ENCODE results near the gene TRIM71. TPM values are rescaled to one million over a fixed set of nuclear protein-coding genes. Genes with fewer than 3 reads are reported as not detected.

TRIM71 gene
- total RNA-seq, 1 donor from 2014 or later: 2.2 TPM

GRCh38 chr3:32891365-32891764 lies 73.6 kb downstream of the TRIM71 start:
- intact Hi-C loops (cut with DNase I): no loop called here
- H3K36me3 ChIP-seq: peaks cover 4% of the 10 kb centered on the region
- TF ChIP-seq CTCF (IDR thresholded peaks at IDR 0.05): no peak
- no peaks in the 10 kb centered on the region for H3K9me3 ChIP-seq
- H3K4me3 ChIP-seq: no peak overlapping the region
- no peaks in the 10 kb centered on the region for H3K27me3 ChIP-seq
- DNase-seq (no peak), ATAC-seq (no peak)
- H3K4me1 ChIP-seq: no peaks in the 10 kb centered on the region
- H3K27ac ChIP-seq: no peak overlapping the region

GRCh38 chr3:32892625-32893598 lies 75.1 kb downstream of the TRIM71 start:
- no peaks in the 10 kb centered on the region for H3K9me3 ChIP-seq
- intact Hi-C loops (cut with DNase I): no loop called here

GRCh38 chr3:32894977-32895376 lies 77.2 kb downstream of the TRIM71 start:
- no peak for ATAC-seq

More at GRCh38 chr3:32892625-32893598, 75.1 kb downstream of the TRIM71 start:
- Histone ChIP-seq H3K27ac (no peak overlapping the region), H3K4me3 (no peak overlapping the region), H3K27me3 (no peaks in the 10 kb centered on the region), H3K36me3 (peaks cover 4% of the 10 kb centered on the region), H3K4me1 (no peaks in the 10 kb centered on the region)
- DNase-seq (no peak), ATAC-seq (no peak)
- no peak for TF ChIP-seq CTCF (IDR thresholded peaks at IDR 0.05)

DNA sequence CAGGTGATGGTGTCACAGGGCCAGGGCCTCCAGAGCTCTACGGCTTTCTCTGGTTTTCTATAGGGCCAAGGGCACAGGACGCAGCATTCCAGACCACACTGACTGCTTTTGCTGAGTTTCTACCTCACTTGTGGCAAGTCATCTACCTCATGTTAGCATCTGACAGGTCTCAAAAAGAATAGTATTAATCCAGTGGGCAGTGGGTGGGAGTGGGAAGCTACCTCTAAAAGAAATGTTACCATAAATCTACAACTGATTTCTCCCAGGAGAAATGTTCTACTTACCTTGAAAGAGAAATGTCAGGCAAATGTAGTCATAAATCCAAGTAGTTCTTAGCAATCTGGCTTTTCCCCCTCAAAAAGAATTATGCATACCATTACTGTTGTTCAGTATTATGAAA lies 77.9 kb downstream of the TRIM71 start:
- H3K27ac ChIP-seq: no peak overlapping the region
- no peaks in the 10 kb centered on the region for H3K9me3 ChIP-seq
- H3K4me1 ChIP-seq: no peaks in the 10 kb centered on the region
- intact Hi-C loops (cut with DNase I): no loop called here
- H3K4me3 ChIP-seq: no peak overlapping the region
- peaks cover 7% of the 10 kb centered on the region for H3K27me3 ChIP-seq
- DNase-seq (no peak), ATAC-seq (no peak)
- no peak for TF ChIP-seq CTCF (IDR thresholded peaks at IDR 0.05)
- peaks cover 4% of the 10 kb centered on the region for H3K36me3 ChIP-seq

More at GRCh38 chr3:32894977-32895376, 77.2 kb downstream of the TRIM71 start:
- TF ChIP-seq CTCF (IDR thresholded peaks at IDR 0.05): no peak
- Histone ChIP-seq H3K4me3 (no peak overlapping the region), H3K4me1 (no peaks in the 10 kb centered on the region), H3K36me3 (peaks cover 4% of the 10 kb centered on the region), H3K27ac (no peak overlapping the region), H3K27me3 (peaks cover 7% of the 10 kb centered on the region), H3K9me3 (no peaks in the 10 kb centered on the region)
- intact Hi-C loops (cut with DNase I): no loop called here
- no peak for DNase-seq

DNA sequence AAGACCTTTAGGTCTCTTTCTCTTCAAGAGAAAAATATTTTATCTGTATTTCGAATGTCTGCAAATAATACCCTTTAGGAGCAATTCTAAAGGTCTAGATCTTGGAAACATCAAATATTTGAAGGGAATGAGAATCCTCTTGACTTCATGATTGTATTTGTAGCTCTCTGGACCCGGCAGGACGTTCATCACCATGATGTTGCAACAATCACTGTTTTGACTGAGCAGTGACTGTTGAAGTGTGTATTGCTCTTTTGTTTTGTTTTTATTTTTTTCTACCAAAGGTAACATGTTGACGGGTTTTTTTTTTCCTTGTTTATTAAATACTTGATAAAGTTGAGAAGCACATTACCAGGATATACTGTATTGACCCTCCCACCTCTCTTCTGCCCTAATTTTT lies 78.3 kb downstream of the TRIM71 start:
- H3K36me3 ChIP-seq: peaks cover 4% of the 10 kb centered on the region
- no peaks in the 10 kb centered on the region for H3K4me1 ChIP-seq
- no peak for TF ChIP-seq CTCF (IDR thresholded peaks at IDR 0.05)
- no peak overlapping the region for H3K27ac ChIP-seq
- intact Hi-C loops (cut with DNase I): no loop called here
- no peaks in the 10 kb centered on the region for H3K9me3 ChIP-seq
- H3K4me3 ChIP-seq: no peak overlapping the region
- ATAC-seq: no peak
- DNase-seq: no peak
- peaks cover 7% of the 10 kb centered on the region for H3K27me3 ChIP-seq
